Naive thymus-derived CD4-positive, alpha-beta T cell (primary cell): Measurements from ENCODE around the gene INAVA. TPM values are rescaled to one million over a fixed set of nuclear protein-coding genes. Genes with fewer than 3 reads are reported as not detected.
A peak's percentile ranks its signal among the peaks of the same experiment; 100 is the strongest.

ENCODE experiments used
- ATAC-seq: fragments of 150-1000 bp; cut with Tn5 transposase; 2 replicates; pipeline ENCODE4 v1.10.0; 2021; ENCODE audit warnings: mild to moderate bottlenecking, moderate library complexity
- CTCF ChIA-PET: fragments of 350-600 bp; sonication (Branson Sonifier 250); formaldehyde crosslinking; loops from one replicate; lab custom pipeline; 2021; ENCODE audit warnings: antibody characterized with exemption; lab: Charles Lee
- POLR2A ChIA-PET: fragments of 350-600 bp; sonication (Branson Sonifier 250); formaldehyde crosslinking; loops from one replicate; lab custom pipeline; 2021; ENCODE audit warnings: antibody characterized with exemption, inconsistent platforms; lab: Charles Lee
- DNase-seq, 9 donors: peaks; one replicate each; pipeline versions ENCODE4 v3.0.0 to v3.0.0-alpha.2; 2020 to 2022; ENCODE audit warnings: mixed read lengths in 1 of 9
- H3K27ac ChIP-seq: one replicate; pipeline ENCODE4 v1.7.0; 2013; ENCODE audit warnings: mild to moderate bottlenecking, low read depth, low read length, moderate library complexity
- H3K27me3 ChIP-seq, 2 donors: one replicate each; pipeline ENCODE4 v1.7.0; 2013; ENCODE audit warnings: low read length in 2 of 2, mild to moderate bottlenecking in 2 of 2, moderate library complexity in 2 of 2; ENCODE audit not compliant: control insufficient read depth in 2 of 2, insufficient read depth in 2 of 2
- H3K36me3 ChIP-seq, 3 experiments: 1 replicate in 2 of 3; 2 replicates in 1 of 3; pipeline ENCODE4 v1.7.0; 2013; ENCODE audit warnings: low read length in 3 of 3, mild to moderate bottlenecking in 3 of 3, moderate library complexity in 1 of 3; ENCODE audit not compliant: insufficient read depth in 3 of 3, control insufficient read depth in 2 of 3
- H3K4me1 ChIP-seq, 2 donors: one replicate each; pipeline ENCODE4 v1.7.0; 2013; ENCODE audit warnings: low read length in 2 of 2, mild to moderate bottlenecking in 2 of 2, moderate library complexity in 1 of 2; ENCODE audit not compliant: control insufficient read depth in 2 of 2, insufficient read depth in 2 of 2
- H3K4me3 ChIP-seq: 2 replicates; pipeline ENCODE4 v1.7.0; 2013; ENCODE audit warnings: mild to moderate bottlenecking, low read length
- H3K9me3 ChIP-seq, 3 experiments: 1 replicate in 2 of 3; 2 replicates in 1 of 3; pipeline ENCODE4 v1.7.0; 2013; ENCODE audit warnings: low read length in 3 of 3; ENCODE audit not compliant: control insufficient read depth in 2 of 3
- H3K27ac Mint-ChIP-seq, 9 donors: one replicate each; pipeline ENCODE4 v1.8.0; 2020 to 2022; ENCODE audit warnings: mixed read lengths in 9 of 9, mild to moderate bottlenecking in 8 of 9, moderate library complexity in 5 of 9, inconsistent platforms in 2 of 9
- H3K27me3 Mint-ChIP-seq, 5 donors: one replicate each; pipeline ENCODE4 v1.8.0; 2021 to 2022; ENCODE audit warnings: mixed read lengths in 5 of 5, mild to moderate bottlenecking in 1 of 5
- H3K36me3 Mint-ChIP-seq, 5 donors: one replicate each; pipeline ENCODE4 v1.8.0; 2020 to 2022; ENCODE audit warnings: mixed read lengths in 5 of 5, mild to moderate bottlenecking in 3 of 5, inconsistent platforms in 1 of 5
- H3K4me1 Mint-ChIP-seq, 7 donors: one replicate each; pipeline ENCODE4 v1.8.0; 2020 to 2022; ENCODE audit warnings: mixed read lengths in 7 of 7, mild to moderate bottlenecking in 3 of 7, inconsistent platforms in 1 of 7
- H3K4me3 Mint-ChIP-seq, 10 donors: one replicate each; pipeline ENCODE4 v1.8.0; 2020 to 2022; ENCODE audit warnings: mild to moderate bottlenecking in 10 of 10, mixed read lengths in 10 of 10, moderate library complexity in 6 of 10, inconsistent platforms in 2 of 10
- H3K9me3 Mint-ChIP-seq, 11 donors: one replicate each; pipeline ENCODE4 v1.8.0; 2020 to 2022; ENCODE audit warnings: mixed read lengths in 11 of 11, mild to moderate bottlenecking in 4 of 11, inconsistent platforms in 1 of 11, moderate library complexity in 1 of 11
- intact Hi-C, 2 donors: fragments of 100-400 bp; cut with micrococcal nuclease; formaldehyde crosslinking; loops; one replicate each; pipeline ENCODE4 v1.15.1; 2023
- polyA plus RNA-seq, 2 donors: library from polyadenylated mRNA; unstranded; fragments of 300-500 nt; fragmentation: Illumina TruSeq; gene quantifications; one replicate each; pipeline ENCODE4 v1.2.3, GENCODE V29; 2021
- total RNA-seq, 6 experiments: library from RNA in 5 of 6; stranded (reverse) in 5 of 6; gene quantifications; 1 replicate in 5 of 6; 2 replicates in 1 of 6; pipeline ENCODE4 v1.2.3 and lab custom pipeline; 2021 to 2026

The INAVA gene
- total and polyA plus RNA-seq, 7 experiments from 2014 or later = 0.51 TPM; not detected in 6

DNA sequence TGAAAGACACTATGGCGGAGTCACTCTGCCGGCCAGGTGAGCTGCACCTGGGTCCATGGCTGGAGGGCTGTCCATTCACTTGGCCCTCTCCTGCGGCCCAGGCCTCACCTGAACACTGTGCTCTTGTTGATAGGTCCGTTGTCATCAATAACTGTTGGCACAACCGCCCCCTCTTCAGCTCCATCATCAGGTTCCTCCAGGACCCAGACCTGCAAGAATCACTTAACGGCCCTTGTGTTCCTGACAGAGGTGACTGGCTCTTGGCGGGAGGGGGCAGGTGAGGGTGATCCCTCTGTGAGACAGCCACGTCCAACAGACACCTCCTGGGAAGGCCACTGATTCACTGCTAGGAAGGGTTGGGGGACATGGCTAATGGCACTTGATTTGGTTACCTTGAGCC lies 54.9 kb downstream of the INAVA start:
- no peaks in the 10 kb centered on the region for H3K27me3 ChIP-seq
- ChIA-PET CTCF (no interaction called here), POLR2A (no interaction called here)
- Mint-ChIP-seq H3K27ac (no peak overlapping the region), H3K9me3 (peaks cover 0 to 12% (median 5%) of the 10 kb centered on the region in 11 donors), H3K4me1 (no peaks in the 10 kb centered on the region), H3K4me3 (no peak overlapping the region), H3K36me3 (peaks cover 0 to 12% (median 6%) of the 10 kb centered on the region in 5 donors), H3K27me3 (peaks cover 0 to 29% (median 7%) of the 10 kb centered on the region in 5 donors)
- H3K36me3 ChIP-seq = no peaks in the 10 kb centered on the region
- DNase-seq (no peak), ATAC-seq (no peak)
- no peaks in the 10 kb centered on the region for H3K4me1 ChIP-seq
- intact Hi-C loops = no loop called here
- no peak overlapping the region for H3K4me3 ChIP-seq
- H3K27ac ChIP-seq = no peak overlapping the region
- no peaks in the 10 kb centered on the region for H3K9me3 ChIP-seq

DNA sequence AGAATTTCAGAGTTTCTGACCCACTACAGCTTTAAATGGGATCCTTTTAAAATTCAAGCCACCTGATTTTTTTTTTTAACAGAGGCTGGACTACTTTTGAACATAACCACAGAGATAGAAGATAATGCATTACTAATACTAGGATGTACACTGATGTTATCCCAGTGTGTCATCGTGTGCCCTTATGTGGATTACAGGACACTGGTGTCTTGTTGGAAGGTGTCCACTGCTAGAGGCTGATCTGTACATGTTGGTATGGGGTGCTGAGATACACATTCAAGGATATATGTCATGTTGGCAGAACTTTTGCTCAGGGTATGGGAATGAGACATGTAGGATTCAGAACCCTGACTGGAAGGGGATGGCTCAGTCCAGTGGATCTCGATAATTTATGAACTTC lies 56.3 kb downstream of the INAVA start:
- no peaks in the 10 kb centered on the region for H3K36me3 ChIP-seq
- intact Hi-C loops = no loop called here
- Mint-ChIP-seq H3K9me3 (peaks cover 0 to 12% (median 5%) of the 10 kb centered on the region in 11 donors), H3K4me1 (no peaks in the 10 kb centered on the region), H3K27me3 (peaks cover 0 to 18% (median 8%) of the 10 kb centered on the region in 5 donors), H3K27ac (no peak overlapping the region), H3K36me3 (peaks cover 0 to 12% (median 6%) of the 10 kb centered on the region in 5 donors), H3K4me3 (no peak overlapping the region)
- H3K4me1 ChIP-seq = no peaks in the 10 kb centered on the region
- H3K27ac ChIP-seq = no peak overlapping the region
- POLR2A ChIA-PET = no interaction called here
- CTCF ChIA-PET = interaction anchor here (1.3 kb wide), 1 partner anchor 28 kb away, joined by 3 read pairs; no protein-coding TSS in a partner anchor
- no peaks in the 10 kb centered on the region for H3K27me3 ChIP-seq
- H3K4me3 ChIP-seq = no peak overlapping the region
- no peaks in the 10 kb centered on the region for H3K9me3 ChIP-seq
- no peak for DNase-seq
- no peak for ATAC-seq

DNA sequence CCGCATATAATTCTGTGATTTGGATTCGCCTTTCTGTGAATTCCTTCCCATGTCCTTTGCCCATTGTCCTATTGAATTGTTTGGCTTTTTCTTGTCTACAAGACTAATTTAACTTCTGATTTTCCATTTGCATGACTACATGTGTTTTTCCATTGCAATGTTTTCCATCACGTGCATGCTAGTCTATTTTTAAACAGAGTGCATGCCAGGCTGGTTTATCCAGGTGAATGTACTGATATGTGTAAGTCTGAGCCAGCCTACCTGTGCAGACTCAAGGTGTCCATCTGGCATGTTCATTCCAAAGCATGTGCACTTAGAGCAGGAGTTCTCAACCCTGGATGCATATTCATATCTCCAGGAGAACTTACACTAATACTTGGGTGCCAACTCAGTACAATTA lies 59.7 kb downstream of the INAVA start:
- Histone ChIP-seq H3K27me3 (no peaks in the 10 kb centered on the region), H3K9me3 (no peaks in the 10 kb centered on the region), H3K4me3 (no peak overlapping the region), H3K4me1 (no peaks in the 10 kb centered on the region), H3K27ac (no peak overlapping the region), H3K36me3 (no peaks in the 10 kb centered on the region)
- DNase-seq = no peak
- Mint-ChIP-seq H3K9me3 (no peaks in the 10 kb centered on the region), H3K4me1 (no peaks in the 10 kb centered on the region), H3K4me3 (no peak overlapping the region), H3K36me3 (no peaks in the 10 kb centered on the region), H3K27me3 (peaks cover 0 to 10% (median 0%) of the 10 kb centered on the region in 5 donors), H3K27ac (peak overlapping the region in 1 of 9 donors; percentile 12)
- ATAC-seq = no peak
- ChIA-PET POLR2A (no interaction called here), CTCF (no interaction called here)
- intact Hi-C loops = no loop called here

DNA sequence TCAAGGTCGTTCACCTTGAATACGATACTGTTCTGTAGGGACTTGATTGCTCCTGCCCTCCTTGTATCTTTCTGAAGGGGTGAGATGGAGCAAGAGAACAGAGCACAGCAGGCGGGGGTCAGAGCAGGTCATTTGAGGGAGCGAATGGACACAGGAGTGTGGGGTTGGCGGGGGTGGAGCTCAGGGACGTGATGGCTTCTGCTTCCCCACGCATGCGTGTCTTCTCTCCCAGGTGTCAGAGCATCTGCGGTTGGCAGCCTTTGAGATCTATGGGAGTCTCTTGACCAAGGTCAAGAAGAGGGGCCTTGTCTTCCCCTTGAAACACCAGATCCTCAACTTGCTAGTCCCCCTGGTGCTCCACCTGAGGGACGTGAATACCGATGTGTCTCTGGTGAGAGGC lies 63.9 kb downstream of the INAVA start:
- Mint-ChIP-seq H3K27me3 (peaks cover 0 to 20% (median 0%) of the 10 kb centered on the region in 5 donors), H3K36me3 (no peaks in the 10 kb centered on the region), H3K27ac (no peak overlapping the region), H3K4me3 (no peak overlapping the region), H3K4me1 (peaks cover 0 to 5% (median 0%) of the 10 kb centered on the region in 7 donors), H3K9me3 (peaks cover 0 to 1% (median 0%) of the 10 kb centered on the region in 11 donors)
- CTCF ChIA-PET = no interaction called here
- Histone ChIP-seq H3K9me3 (no peaks in the 10 kb centered on the region), H3K4me1 (no peaks in the 10 kb centered on the region), H3K27ac (no peak overlapping the region), H3K27me3 (no peaks in the 10 kb centered on the region), H3K36me3 (no peaks in the 10 kb centered on the region), H3K4me3 (no peak overlapping the region)
- DNase-seq (no peak), ATAC-seq (no peak)
- POLR2A ChIA-PET = no interaction called here
- intact Hi-C loops = no loop called here

DNA sequence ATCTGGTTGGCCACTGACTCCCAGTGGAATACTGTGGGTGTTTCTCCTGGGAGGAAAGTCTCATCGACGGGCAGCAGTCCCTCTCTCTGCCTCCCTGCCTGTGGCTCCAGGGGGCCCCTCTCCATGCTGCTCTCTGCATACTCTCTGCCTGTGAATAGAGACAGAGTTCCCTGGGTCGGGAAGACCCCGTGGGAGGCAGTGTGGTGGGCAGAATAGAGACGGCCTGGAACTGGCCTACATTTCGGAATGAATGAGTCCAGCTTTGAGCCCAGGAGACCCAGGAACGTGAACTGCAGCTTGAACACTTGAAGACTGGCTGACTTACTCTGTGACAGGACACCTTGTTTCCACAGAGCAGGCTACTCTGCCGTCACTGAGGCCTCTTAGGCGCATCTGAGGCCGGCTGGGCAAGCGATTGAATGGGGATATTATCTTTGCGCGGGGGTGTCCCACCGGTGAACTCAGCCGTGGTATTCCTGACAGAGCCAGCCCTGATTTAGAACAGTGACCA lies 64.8 kb downstream of the INAVA start:
- Mint-ChIP-seq H3K4me3 (no peak overlapping the region), H3K27ac (no peak overlapping the region), H3K36me3 (no peaks in the 10 kb centered on the region), H3K4me1 (peaks cover 0 to 5% (median 0%) of the 10 kb centered on the region in 7 donors), H3K9me3 (peaks cover 0 to 3% (median 0%) of the 10 kb centered on the region in 11 donors), H3K27me3 (peaks cover 0 to 14% (median 0%) of the 10 kb centered on the region in 5 donors)
- Histone ChIP-seq H3K27ac (no peak overlapping the region), H3K9me3 (no peaks in the 10 kb centered on the region), H3K27me3 (no peaks in the 10 kb centered on the region), H3K4me1 (no peaks in the 10 kb centered on the region), H3K36me3 (no peaks in the 10 kb centered on the region), H3K4me3 (no peak overlapping the region)
- ATAC-seq (no peak), DNase-seq (no peak)
- CTCF ChIA-PET = no interaction called here
- POLR2A ChIA-PET = no interaction called here
- intact Hi-C loops = no loop called here

DNA sequence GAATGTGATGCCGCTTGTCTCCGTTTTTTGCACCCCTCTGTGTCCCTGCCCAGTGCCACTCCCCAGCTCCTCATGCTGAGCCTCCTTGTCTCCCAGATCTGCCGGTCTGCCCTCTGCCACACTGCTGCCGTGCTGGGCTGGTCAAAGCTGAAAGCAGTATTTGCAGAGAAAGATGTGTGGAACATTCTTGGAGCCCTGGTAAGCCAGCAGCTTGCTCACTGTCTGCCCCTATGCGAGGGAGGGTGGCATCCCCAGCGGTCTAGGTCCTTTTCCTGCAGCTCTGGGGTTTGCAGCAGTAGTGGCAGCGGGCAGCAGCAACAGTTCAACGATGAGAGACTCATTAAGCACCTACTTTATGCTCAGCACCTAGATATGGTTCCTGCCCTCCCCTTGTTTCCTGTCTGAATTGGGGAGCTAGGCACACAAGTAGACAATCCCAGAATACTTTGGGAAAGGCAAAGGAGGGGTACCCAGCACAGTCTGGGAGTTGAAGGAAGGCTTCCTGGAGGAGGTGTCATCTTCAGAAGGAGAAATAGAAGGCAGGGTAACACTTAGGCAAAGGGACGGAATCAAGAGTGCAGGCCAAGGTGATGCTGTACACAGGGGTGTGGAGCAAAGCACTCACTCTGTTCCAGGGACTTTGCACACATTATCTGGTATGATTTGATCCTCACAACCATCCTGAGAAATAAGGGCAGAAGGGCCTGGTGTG lies 65.7 kb downstream of the INAVA start:
- Histone ChIP-seq H3K27me3 (no peaks in the 10 kb centered on the region), H3K9me3 (no peaks in the 10 kb centered on the region), H3K4me3 (no peak overlapping the region), H3K4me1 (no peaks in the 10 kb centered on the region), H3K27ac (no peak overlapping the region), H3K36me3 (no peaks in the 10 kb centered on the region)
- no peak for ATAC-seq
- DNase-seq = no peak
- H3K27ac Mint-ChIP-seq = no peak overlapping the region
- POLR2A ChIA-PET = no interaction called here
- peaks cover 0 to 12% (median 0%) of the 10 kb centered on the region in 5 donors for H3K27me3 Mint-ChIP-seq
- H3K36me3 Mint-ChIP-seq = no peaks in the 10 kb centered on the region
- no peak overlapping the region for H3K4me3 Mint-ChIP-seq
- CTCF ChIA-PET = no interaction called here
- H3K9me3 Mint-ChIP-seq = peaks cover 0 to 3% (median 0%) of the 10 kb centered on the region in 11 donors
- peaks cover 0 to 8% (median 0%) of the 10 kb centered on the region in 7 donors for H3K4me1 Mint-ChIP-seq
- intact Hi-C loops = no loop called here

DNA sequence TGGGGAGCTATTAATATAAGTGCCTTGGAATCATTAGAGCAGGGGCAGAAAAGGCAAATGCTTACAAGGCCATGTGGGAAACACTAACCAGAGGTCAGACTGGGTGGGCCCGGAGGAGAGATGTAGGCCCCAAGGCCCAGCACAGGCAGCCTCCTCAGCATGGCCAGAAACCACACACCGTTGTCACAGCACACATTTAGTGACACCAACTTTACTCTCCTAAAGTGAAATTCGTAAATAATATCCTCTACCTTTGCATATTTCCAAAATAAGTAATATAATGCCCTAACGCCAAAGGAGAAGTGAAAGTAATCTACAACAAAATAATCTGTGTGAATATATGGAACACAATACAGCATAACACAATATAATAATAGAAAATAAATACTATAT lies 66.2 kb downstream of the INAVA start:
- H3K27me3 ChIP-seq = no peaks in the 10 kb centered on the region
- DNase-seq (no peak), ATAC-seq (no peak)
- intact Hi-C loops = no loop called here
- no peaks in the 10 kb centered on the region for H3K4me1 ChIP-seq
- ChIA-PET POLR2A (no interaction called here), CTCF (no interaction called here)
- Mint-ChIP-seq H3K9me3 (peaks cover 0 to 3% (median 0%) of the 10 kb centered on the region in 11 donors), H3K27ac (no peak overlapping the region), H3K4me1 (peaks cover 0 to 9% (median 0%) of the 10 kb centered on the region in 7 donors), H3K4me3 (no peak overlapping the region), H3K36me3 (no peaks in the 10 kb centered on the region), H3K27me3 (peaks cover 0 to 12% (median 0%) of the 10 kb centered on the region in 5 donors)
- no peak overlapping the region for H3K27ac ChIP-seq
- H3K9me3 ChIP-seq = no peaks in the 10 kb centered on the region
- H3K36me3 ChIP-seq = no peaks in the 10 kb centered on the region
- H3K4me3 ChIP-seq = no peak overlapping the region
